Neural cell (in vitro differentiated cells): ENCODE results near the gene ERICH6. TPM values are rescaled to one million over a fixed set of nuclear protein-coding genes. Genes with fewer than 3 reads are reported as not detected.

Source experiments
- H2AFZ ChIP-seq: fragments of 200-600, 300-800 bp; sonication (generic), shearing (Covaris generic); 2 replicates; pipeline ENCODE4 v1.6.0; 2014; ENCODE audit warnings: low read depth, mild to moderate bottlenecking, antibody characterized with exemption, low read length, moderate library complexity
- H3F3A ChIP-seq: fragments of 200-600 bp; shearing (Covaris generic); 2 replicates; pipeline ENCODE4 v1.6.1; 2016; ENCODE audit warnings: mild to moderate bottlenecking, moderate library complexity, mixed read lengths, antibody characterized with exemption, low read length; ENCODE audit not compliant: insufficient read depth, poor library complexity, severe bottlenecking
- H3K27ac ChIP-seq: fragments of 200-600, 300-800 bp; sonication (generic), shearing (Covaris generic); 2 replicates; pipeline ENCODE4 v1.5.1; 2014; ENCODE audit warnings: mild to moderate bottlenecking, low read length, moderate library complexity
- H3K27me3 ChIP-seq: fragments of 300-800, 200-600 bp; sonication (generic), shearing (Covaris generic); 2 replicates; pipeline ENCODE4 v1.6.0; 2014; ENCODE audit warnings: mild to moderate bottlenecking, low read depth, low read length, moderate library complexity; ENCODE audit not compliant: insufficient read depth
- H3K36me3 ChIP-seq: fragments of 300-800, 200-600 bp; sonication (generic), shearing (Covaris generic); 2 replicates; pipeline ENCODE4 v1.5.1; 2014; ENCODE audit warnings: mild to moderate bottlenecking, antibody characterized with exemption, low read length, moderate library complexity; ENCODE audit not compliant: insufficient read depth
- H3K4me2 ChIP-seq: fragments of 300-800, 200-600 bp; sonication (generic), shearing (Covaris generic); 2 replicates; pipeline ENCODE4 v1.6.0; 2014; ENCODE audit warnings: mild to moderate bottlenecking, low read length
- H3K4me3 ChIP-seq: fragments of 300-800, 200-600 bp; sonication (generic), shearing (Covaris generic); 2 replicates; pipeline ENCODE4 v1.5.1; 2014; ENCODE audit warnings: mild to moderate bottlenecking, low read length, moderate library complexity
- H3K79me2 ChIP-seq: fragments of 200-600 bp; shearing (Covaris generic); replicated peaks from 2 replicates; pipeline ENCODE4 v1.6.0; 2014; ENCODE audit warnings: mild to moderate bottlenecking, low read length, moderate library complexity; ENCODE audit not compliant: insufficient read depth
- H3K9ac ChIP-seq: fragments of 300-800, 200-600 bp; sonication (generic), shearing (Covaris generic); 2 replicates; pipeline ENCODE4 v1.6.1; 2016; ENCODE audit warnings: mild to moderate bottlenecking, low read length, mixed read lengths
- H3K9me2 ChIP-seq: fragments of 200-600 bp; shearing (Covaris generic); 2 replicates; pipeline ENCODE4 v1.6.1; 2016; ENCODE audit warnings: mild to moderate bottlenecking, low read length, mixed read lengths; ENCODE audit not compliant: insufficient read depth
- H3K9me3 ChIP-seq: fragments of 200-600, 300-800 bp; sonication (generic), shearing (Covaris generic); 2 replicates; pipeline ENCODE4 v1.6.1; 2016; ENCODE audit warnings: mild to moderate bottlenecking, mixed run types, low read length, moderate library complexity, mixed read lengths
- H4K20me1 ChIP-seq: fragments of 200-600 bp; shearing (Covaris generic); 2 replicates; pipeline ENCODE4 v1.6.1; 2016; ENCODE audit warnings: mild to moderate bottlenecking, mixed run types; ENCODE audit not compliant: insufficient read depth
- EP300 ChIP-seq: fragments of 450-650 bp; conservative IDR thresholded peaks from 2 replicates; pipeline ENCODE4 v1.6.1; 2014; ENCODE audit warnings: antibody characterized with exemption, mild to moderate bottlenecking, moderate library complexity; ENCODE audit not compliant: poor library complexity, severe bottlenecking
- EZH2 ChIP-seq: fragments of 200-600, 300-800 bp; shearing (Covaris generic), sonication (generic); IDR thresholded peaks from 2 replicates; pipeline ENCODE4 v1.6.1; 2014; ENCODE audit warnings: antibody characterized with exemption, low read length, borderline replicate concordance, mild to moderate bottlenecking; ENCODE audit not compliant: insufficient read depth, poor library complexity, severe bottlenecking
- MXI1 ChIP-seq: fragments of 450-650 bp; conservative IDR thresholded peaks from 2 replicates; pipeline ENCODE4 v1.6.1; 2014; ENCODE audit warnings: antibody characterized with exemption, mild to moderate bottlenecking; ENCODE audit not compliant: poor library complexity, severe bottlenecking
- POLR2AphosphoS5 ChIP-seq: IDR thresholded peaks from 2 replicates; pipeline ENCODE4 v1.6.1; 2012
- RAD21 ChIP-seq: fragments of 450-650 bp; conservative IDR thresholded peaks from 2 replicates; pipeline ENCODE4 v1.6.1; 2014; ENCODE audit warnings: antibody characterized with exemption, mild to moderate bottlenecking, moderate library complexity
- SMC3 ChIP-seq: fragments of 450-650 bp; conservative IDR thresholded peaks from 2 replicates; pipeline ENCODE4 v1.6.1; 2014; ENCODE audit warnings: antibody characterized with exemption, mild to moderate bottlenecking, moderate library complexity; ENCODE audit not compliant: poor library complexity
- TAF1 ChIP-seq: IDR thresholded peaks from 2 replicates; pipeline ENCODE4 v1.6.1; 2012; ENCODE audit warnings: low read depth
- polyA plus RNA-seq: library from polyadenylated mRNA; depleted of rRNA; stranded (reverse); fragments of >200 nt; gene quantifications from 2 replicates; pipeline ENCODE4 v1.2.3, GENCODE V29; 2014
- TF ChIP-seq, protein P1 (sequence below): IDR thresholded peaks from 2 replicates; pipeline ENCODE4 v1.6.1; 2012; ENCODE audit warnings: borderline replicate concordance
- TF ChIP-seq, protein P2 (sequence below): fragments of 450-650 bp; IDR thresholded peaks from 2 replicates; pipeline ENCODE4 v1.5.1; 2014; ENCODE audit warnings: antibody characterized with exemption, mild to moderate bottlenecking, moderate library complexity; ENCODE audit not compliant: poor library complexity, severe bottlenecking

The ERICH6 gene
- polyA plus RNA-seq, 1 donor from 2014 or later: not detected

DNA sequence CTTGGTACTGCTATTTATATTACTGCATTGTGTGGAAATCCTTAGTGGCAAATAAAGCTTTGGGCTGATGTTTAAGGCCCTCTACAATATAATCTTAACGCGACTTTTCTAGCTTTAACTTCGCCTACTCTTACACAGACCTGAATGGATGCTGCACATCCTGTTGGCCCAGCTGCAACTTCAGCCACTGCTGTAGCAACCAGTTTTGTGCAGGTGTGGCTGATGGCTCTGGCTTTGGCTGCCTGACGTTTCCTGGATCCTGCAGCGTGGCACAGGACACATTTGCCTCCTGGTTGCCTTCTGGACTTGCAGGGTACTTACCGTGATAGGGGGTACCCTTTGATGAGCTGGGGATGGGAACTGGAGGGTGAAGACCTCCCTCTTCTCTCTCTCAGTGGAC lies 20.2 kb upstream of the ERICH6 start:
- H3K27ac ChIP-seq: no peak overlapping the region
- no peaks in the 10 kb centered on the region for H3K27me3 ChIP-seq
- no peaks in the 10 kb centered on the region for H3K9me3 ChIP-seq
- H3K4me3 ChIP-seq: no peak overlapping the region
- H4K20me1 ChIP-seq: no peaks in the 10 kb centered on the region
- H3K9me2 ChIP-seq: no peaks in the 10 kb centered on the region
- H3K79me2 ChIP-seq: no peaks in the 10 kb centered on the region
- H3F3A ChIP-seq: no peaks in the 10 kb centered on the region
- no peak overlapping the region for H2AFZ ChIP-seq
- H3K36me3 ChIP-seq: no peaks in the 10 kb centered on the region
- TF ChIP-seq RAD21: no peak
- TF ChIP-seq EP300: no peak
- no peak for TF ChIP-seq MXI1
- TF ChIP-seq SMC3: no peak
- TF ChIP-seq, protein P1, sequence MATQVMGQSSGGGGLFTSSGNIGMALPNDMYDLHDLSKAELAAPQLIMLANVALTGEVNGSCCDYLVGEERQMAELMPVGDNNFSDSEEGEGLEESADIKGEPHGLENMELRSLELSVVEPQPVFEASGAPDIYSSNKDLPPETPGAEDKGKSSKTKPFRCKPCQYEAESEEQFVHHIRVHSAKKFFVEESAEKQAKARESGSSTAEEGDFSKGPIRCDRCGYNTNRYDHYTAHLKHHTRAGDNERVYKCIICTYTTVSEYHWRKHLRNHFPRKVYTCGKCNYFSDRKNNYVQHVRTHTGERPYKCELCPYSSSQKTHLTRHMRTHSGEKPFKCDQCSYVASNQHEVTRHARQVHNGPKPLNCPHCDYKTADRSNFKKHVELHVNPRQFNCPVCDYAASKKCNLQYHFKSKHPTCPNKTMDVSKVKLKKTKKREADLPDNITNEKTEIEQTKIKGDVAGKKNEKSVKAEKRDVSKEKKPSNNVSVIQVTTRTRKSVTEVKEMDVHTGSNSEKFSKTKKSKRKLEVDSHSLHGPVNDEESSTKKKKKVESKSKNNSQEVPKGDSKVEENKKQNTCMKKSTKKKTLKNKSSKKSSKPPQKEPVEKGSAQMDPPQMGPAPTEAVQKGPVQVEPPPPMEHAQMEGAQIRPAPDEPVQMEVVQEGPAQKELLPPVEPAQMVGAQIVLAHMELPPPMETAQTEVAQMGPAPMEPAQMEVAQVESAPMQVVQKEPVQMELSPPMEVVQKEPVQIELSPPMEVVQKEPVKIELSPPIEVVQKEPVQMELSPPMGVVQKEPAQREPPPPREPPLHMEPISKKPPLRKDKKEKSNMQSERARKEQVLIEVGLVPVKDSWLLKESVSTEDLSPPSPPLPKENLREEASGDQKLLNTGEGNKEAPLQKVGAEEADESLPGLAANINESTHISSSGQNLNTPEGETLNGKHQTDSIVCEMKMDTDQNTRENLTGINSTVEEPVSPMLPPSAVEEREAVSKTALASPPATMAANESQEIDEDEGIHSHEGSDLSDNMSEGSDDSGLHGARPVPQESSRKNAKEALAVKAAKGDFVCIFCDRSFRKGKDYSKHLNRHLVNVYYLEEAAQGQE: no peak
- TF ChIP-seq TAF1: no peak
- TF ChIP-seq POLR2AphosphoS5: no peak
- TF ChIP-seq, protein P2, sequence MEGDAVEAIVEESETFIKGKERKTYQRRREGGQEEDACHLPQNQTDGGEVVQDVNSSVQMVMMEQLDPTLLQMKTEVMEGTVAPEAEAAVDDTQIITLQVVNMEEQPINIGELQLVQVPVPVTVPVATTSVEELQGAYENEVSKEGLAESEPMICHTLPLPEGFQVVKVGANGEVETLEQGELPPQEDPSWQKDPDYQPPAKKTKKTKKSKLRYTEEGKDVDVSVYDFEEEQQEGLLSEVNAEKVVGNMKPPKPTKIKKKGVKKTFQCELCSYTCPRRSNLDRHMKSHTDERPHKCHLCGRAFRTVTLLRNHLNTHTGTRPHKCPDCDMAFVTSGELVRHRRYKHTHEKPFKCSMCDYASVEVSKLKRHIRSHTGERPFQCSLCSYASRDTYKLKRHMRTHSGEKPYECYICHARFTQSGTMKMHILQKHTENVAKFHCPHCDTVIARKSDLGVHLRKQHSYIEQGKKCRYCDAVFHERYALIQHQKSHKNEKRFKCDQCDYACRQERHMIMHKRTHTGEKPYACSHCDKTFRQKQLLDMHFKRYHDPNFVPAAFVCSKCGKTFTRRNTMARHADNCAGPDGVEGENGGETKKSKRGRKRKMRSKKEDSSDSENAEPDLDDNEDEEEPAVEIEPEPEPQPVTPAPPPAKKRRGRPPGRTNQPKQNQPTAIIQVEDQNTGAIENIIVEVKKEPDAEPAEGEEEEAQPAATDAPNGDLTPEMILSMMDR: no peak
- TF ChIP-seq EZH2: no peak
- no peak overlapping the region for H3K9ac ChIP-seq
- H3K4me2 ChIP-seq: no peak overlapping the region

DNA sequence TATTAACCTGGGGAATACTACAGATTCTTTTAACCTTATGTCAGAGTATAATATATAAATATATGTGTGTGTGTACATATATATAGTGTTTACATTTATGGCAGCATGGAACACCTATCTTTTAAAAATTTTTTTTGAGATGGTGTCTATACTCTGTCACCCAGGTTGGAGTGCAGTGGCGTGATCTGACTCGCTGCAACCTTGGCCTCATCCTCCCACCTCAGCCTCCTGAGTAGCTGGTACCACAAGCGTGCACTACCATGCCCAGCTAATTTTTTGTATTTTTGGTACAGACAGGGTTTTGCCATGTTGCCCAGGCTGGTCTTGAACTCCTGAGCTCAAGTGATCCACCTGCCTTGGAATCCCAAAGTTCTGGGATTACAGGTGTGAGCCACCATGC lies 18.5 kb upstream of the ERICH6 start:
- Histone ChIP-seq H3K79me2 (no peaks in the 10 kb centered on the region), H3K9me3 (no peaks in the 10 kb centered on the region), H3K27ac (peak overlapping the region; percentile 40), H3K9me2 (no peaks in the 10 kb centered on the region), H3K27me3 (no peaks in the 10 kb centered on the region), H2AFZ (no peak overlapping the region), H4K20me1 (no peaks in the 10 kb centered on the region), H3K4me2 (no peak overlapping the region), H3K36me3 (no peaks in the 10 kb centered on the region), H3K4me3 (no peak overlapping the region), H3K9ac (no peak overlapping the region), H3F3A (no peaks in the 10 kb centered on the region)
- TF ChIP-seq POLR2AphosphoS5 (no peak), RAD21 (no peak)
